ENCODE data around the gene CNTN6. TPM values are rescaled to one million over a fixed set of nuclear protein-coding genes. Genes with fewer than 3 reads are reported as not detected.

Gene CNTN6
- total RNA-seq, 1 donor from 2014 or later, result not detected

DNA sequence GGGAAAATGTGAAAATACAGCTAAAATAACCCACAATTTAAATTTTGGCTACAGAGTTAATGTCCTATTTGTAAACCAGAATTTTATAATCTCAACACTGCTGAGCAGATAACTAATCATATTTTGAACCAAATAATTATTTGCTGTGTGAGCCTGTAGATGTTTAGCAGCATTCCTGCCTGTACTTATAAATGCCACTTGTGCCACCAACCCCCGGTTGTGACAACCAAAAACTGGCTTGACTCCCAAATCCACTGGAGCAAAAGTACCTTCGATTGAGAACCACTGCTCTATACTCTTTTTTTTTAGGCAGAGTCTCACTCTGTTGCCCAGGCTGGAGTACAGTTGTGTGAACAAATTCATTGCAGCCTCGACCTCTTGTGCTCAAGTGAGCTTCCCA lies 78.5 kb downstream of the CNTN6 start:
- intact Hi-C loops (cut with micrococcal nuclease), result no loop called here
- Histone ChIP-seq H3K36me3 (no peaks in the 10 kb centered on the region), H3K4me3 (no peak overlapping the region), H3K27ac (replicated peaks) (no peak overlapping the region), H3K9me3 (replicated peaks) (no peaks in the 10 kb centered on the region), H3K27me3 (ENCODE audit: low read depth) (no peaks in the 10 kb centered on the region), H3K4me1 (no peaks in the 10 kb centered on the region)
- DNase-seq, result no peak
- TF ChIP-seq, protein P1, sequence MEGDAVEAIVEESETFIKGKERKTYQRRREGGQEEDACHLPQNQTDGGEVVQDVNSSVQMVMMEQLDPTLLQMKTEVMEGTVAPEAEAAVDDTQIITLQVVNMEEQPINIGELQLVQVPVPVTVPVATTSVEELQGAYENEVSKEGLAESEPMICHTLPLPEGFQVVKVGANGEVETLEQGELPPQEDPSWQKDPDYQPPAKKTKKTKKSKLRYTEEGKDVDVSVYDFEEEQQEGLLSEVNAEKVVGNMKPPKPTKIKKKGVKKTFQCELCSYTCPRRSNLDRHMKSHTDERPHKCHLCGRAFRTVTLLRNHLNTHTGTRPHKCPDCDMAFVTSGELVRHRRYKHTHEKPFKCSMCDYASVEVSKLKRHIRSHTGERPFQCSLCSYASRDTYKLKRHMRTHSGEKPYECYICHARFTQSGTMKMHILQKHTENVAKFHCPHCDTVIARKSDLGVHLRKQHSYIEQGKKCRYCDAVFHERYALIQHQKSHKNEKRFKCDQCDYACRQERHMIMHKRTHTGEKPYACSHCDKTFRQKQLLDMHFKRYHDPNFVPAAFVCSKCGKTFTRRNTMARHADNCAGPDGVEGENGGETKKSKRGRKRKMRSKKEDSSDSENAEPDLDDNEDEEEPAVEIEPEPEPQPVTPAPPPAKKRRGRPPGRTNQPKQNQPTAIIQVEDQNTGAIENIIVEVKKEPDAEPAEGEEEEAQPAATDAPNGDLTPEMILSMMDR (IDR thresholded peaks at IDR 0.05; ENCODE audit: borderline replicate concordance), result no peak

DNA sequence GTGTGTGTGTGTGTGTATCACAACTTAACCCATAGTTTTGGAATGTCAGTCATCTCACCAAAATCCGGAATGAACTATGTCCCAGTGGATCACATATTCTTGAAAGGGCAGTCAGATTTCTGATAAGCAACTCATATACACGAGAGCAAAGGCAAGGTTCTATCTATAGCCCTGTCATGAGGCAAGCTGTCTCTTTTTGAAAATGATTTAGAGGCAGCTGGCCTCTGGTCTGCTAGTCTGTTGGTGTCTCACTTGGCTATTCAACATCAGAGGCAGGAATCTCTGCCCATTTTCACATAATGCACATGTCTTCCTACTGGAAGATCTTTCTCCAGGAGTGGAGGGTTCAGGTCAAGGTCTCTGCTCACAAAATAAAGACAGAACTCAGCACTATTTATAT lies 79.8 kb downstream of the CNTN6 start:
- Histone ChIP-seq H3K27ac (replicated peaks) (no peak overlapping the region), H3K4me3 (no peak overlapping the region), H3K4me1 (no peaks in the 10 kb centered on the region), H3K9me3 (replicated peaks) (no peaks in the 10 kb centered on the region), H3K27me3 (ENCODE audit: low read depth) (no peaks in the 10 kb centered on the region), H3K36me3 (no peaks in the 10 kb centered on the region)
- no peak for DNase-seq
- intact Hi-C loops (cut with micrococcal nuclease), result no loop called here
- TF ChIP-seq, protein P1 (IDR thresholded peaks at IDR 0.05; ENCODE audit: borderline replicate concordance), result no peak

DNA sequence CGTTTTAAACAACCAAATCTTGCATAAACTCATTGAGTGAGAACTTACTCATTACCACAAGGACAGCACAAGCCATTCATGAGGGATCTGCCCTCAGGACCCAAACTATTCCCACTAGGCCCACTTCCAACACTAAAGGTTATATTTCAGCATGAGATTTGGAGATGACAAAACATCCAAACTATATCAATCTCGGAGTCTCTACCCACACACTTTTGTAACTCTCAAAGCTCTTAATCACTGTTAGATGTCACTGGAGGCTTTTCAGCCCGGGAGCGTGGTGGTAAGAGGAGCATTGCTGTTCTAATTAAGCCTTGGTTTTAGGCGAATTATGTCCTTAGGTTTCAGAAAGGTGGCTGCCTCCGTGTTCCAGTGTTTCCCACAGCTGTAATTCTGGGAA lies 86.3 kb downstream of the CNTN6 start:
- Histone ChIP-seq H3K4me1 (no peaks in the 10 kb centered on the region), H3K9me3 (replicated peaks) (peaks cover 8% of the 10 kb centered on the region)
- TF ChIP-seq, protein P1 (IDR thresholded peaks at IDR 0.05; ENCODE audit: borderline replicate concordance), result no peak

DNA sequence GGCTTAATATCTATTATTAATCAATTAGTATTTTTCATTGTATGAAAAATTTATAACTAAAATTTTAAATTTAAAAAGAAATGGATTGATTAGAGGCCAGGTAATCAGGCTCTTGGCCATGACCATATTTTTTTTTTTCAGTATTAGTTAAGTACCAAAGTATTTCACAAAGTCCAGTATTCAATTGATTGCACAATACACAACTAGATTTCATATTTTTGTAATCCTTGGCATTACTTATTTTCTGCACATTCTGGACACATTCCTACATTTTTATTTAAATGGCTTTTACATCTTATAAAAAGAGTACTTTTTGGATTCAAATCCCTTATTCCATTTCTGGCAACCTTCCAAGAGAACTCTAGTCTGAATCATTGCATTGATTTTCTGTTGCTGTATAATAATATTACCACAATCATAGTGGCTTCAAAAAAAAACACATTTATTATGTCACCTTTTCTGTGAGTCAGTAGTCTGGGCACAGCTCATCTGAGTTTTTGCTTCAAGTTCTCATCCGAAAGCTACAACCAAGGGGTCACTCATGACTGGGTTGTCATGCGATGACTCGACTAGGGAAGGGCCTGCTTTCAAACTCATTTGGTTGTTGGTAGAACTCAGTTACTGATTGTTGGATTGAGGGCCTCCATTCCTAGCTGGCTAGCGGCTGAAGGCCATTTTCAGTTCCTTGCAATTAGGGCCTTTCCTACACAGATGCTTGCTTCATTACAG lies 90.7 kb downstream of the CNTN6 start:
- Histone ChIP-seq H3K4me1 (no peaks in the 10 kb centered on the region), H3K9me3 (replicated peaks) (peaks cover 2% of the 10 kb centered on the region), H3K27ac (replicated peaks) (no peak overlapping the region), H3K27me3 (ENCODE audit: low read depth) (no peaks in the 10 kb centered on the region), H3K36me3 (no peaks in the 10 kb centered on the region), H3K4me3 (no peak overlapping the region)
- DNase-seq, result no peak
- TF ChIP-seq, protein P1 (IDR thresholded peaks at IDR 0.05; ENCODE audit: borderline replicate concordance), result no peak
- intact Hi-C loops (cut with micrococcal nuclease), result no loop called here

More for the DNA sequence above, 86.3 kb downstream of the CNTN6 start:
- Histone ChIP-seq H3K4me3 (no peak overlapping the region), H3K27ac (replicated peaks) (no peak overlapping the region), H3K36me3 (no peaks in the 10 kb centered on the region), H3K27me3 (ENCODE audit: low read depth) (no peaks in the 10 kb centered on the region)
- intact Hi-C loops (cut with micrococcal nuclease), result no loop called here
- no peak for DNase-seq

DNA sequence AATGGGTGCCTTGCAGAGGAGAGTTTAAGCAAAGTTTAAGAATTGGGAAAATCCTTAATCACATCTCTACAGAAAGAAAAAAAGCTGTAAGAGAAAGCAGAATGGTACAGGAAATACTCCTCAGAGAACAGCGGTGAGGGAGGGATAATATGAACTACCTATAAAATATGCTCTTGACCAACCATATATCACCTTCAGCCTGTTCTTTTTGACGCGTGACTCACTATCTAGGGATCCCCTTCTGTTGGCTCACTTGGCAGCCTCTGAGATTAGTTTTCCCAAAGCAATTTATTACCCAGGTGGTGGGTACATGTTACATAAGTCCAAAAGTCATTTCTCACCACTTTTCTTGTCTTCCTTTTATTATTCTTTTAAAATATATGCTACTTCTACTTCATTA lies 97.7 kb downstream of the CNTN6 start:
- no peaks in the 10 kb centered on the region for H3K9me3 ChIP-seq (replicated peaks)
- H3K36me3 ChIP-seq, result no peaks in the 10 kb centered on the region
- H3K27me3 ChIP-seq (ENCODE audit: low read depth), result no peaks in the 10 kb centered on the region
- no peak overlapping the region for H3K27ac ChIP-seq (replicated peaks)
- intact Hi-C loops (cut with micrococcal nuclease), result no loop called here
- TF ChIP-seq, protein P1 (IDR thresholded peaks at IDR 0.05; ENCODE audit: borderline replicate concordance), result no peak
- H3K4me1 ChIP-seq, result no peaks in the 10 kb centered on the region
- no peak overlapping the region for H3K4me3 ChIP-seq
- no peak for DNase-seq
